ENCODE data around the gene RAB39A.

RAB39A gene

DNA sequence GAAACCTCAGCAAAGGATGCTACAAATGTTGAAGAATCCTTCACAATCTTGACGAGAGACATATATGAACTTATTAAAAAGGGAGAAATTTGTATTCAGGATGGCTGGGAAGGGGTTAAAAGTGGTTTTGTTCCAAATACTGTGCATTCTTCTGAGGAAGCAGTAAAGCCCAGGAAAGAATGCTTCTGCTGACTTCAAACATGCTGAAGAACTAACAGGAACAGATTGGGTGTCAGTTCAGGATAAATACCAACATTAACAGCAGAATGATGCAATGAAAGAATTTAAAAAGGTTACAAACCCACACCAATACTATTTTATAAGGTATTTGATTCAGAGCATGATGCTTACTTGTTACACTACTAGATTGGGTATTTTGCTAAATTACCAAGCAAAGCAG, 33.9 kb downstream of the RAB39A start:
- DNase-seq = no peak

DNA sequence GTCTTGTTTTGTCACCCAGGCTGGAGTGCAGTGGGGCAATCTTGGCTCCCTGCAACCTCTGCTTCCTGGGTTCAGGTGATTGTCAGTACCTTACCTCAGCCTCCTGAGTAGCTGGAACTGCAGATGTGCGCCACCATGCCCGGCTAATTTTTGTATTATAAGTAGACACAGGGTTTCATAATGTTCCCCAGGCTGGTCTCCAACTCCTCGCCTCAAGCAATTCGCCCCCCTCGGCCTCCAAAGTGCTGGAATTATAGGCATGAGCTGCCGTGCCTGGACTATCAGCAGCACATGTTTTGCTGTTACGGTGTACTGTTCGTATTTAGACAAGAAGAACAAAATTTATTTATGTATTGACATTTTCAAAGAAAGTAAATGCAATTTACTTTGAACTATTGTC, 34.8 kb downstream of the RAB39A start:
- no peak for DNase-seq

DNA sequence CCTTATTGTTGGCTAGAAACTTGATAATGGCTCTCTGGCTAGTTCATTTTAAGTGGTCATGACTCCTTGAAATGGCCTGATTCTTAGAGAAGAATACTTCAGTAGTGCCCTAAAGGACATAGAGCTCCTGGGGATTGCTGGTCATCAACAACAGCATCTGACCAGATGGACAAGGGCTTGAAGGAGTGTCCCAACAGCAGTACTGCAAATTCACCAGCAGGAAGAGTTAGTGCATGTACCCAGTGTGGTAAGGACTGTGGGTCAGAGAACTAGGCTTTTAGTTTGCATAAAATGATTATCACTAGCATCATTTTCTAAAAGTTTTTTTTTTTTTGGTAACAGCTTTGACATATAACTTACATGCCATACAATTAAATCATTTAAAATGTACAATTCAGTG, 41.0 kb downstream of the RAB39A start:
- no peak for DNase-seq

DNA sequence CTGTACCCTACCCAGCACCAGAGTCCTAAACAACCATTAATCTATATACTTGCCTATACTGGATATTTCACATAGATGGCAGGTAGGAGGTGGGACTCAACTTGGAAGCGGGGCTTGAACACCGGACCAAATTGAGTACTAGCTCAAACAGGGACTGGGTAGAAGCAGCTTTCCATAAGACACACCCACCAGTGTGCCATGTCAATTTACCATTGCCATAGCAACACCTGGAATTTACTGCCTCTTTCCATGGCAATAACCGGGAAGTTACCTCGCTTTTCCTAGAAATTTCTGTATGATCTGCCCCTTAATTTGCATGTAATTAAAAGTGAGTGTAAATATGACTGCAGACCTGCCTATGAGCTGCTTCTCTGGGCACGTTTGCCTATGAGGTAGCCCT, 41.8 kb downstream of the RAB39A start:
- no peak for DNase-seq

DNA sequence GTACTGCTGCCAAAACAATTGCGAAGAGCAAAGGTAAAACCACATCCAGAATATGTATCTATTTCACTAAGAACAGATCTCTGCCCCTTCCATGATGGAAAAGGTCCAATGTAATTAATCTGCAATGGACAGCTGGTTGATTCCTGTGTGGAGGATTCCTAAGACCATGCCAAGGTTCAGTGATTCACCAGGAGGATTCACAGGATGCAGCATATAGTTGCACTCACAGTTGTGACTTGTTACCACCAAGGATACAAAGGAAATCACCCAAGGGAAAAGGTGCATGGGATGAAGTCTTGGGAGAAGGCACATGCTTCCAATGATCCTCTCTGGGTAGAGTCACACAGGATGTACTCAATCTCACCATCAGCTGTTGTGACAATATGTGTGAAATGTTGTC, 45.4 kb downstream of the RAB39A start:
- no peak for DNase-seq

DNA sequence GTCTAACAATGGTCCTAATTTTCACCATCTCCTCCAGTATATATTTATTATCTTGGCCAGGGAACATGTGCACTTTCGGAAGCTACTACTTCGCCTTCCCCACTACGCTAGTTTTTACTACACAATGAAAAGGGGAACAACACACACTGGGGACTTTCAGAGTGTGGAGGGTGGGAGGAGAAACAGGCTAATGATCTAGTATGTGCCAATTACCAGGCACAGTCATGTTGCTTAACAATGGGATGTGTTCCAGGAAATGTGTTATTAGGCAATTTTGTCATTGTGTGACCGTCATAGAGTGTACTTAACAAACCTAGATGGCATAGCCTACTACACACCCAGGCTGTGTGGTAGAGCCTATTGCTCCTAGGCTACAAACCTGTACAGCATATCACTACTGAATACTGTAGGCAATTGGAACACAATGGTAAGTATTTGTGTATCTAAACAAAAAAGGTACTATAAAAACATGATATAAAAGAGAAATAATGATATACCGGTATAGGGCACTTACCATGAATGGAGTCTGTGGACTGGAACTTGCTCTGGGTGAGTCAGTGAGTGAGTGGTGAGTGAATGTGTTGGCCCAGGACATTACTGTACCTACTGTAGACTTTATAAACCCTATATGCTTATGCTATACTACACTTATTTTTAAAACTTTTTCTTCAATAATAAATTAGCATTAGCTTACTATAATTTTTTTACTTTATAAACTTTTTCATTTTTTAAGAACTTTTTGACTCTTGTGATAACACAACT, 60.3 kb downstream of the RAB39A start:
- no peak for DNase-seq

DNA sequence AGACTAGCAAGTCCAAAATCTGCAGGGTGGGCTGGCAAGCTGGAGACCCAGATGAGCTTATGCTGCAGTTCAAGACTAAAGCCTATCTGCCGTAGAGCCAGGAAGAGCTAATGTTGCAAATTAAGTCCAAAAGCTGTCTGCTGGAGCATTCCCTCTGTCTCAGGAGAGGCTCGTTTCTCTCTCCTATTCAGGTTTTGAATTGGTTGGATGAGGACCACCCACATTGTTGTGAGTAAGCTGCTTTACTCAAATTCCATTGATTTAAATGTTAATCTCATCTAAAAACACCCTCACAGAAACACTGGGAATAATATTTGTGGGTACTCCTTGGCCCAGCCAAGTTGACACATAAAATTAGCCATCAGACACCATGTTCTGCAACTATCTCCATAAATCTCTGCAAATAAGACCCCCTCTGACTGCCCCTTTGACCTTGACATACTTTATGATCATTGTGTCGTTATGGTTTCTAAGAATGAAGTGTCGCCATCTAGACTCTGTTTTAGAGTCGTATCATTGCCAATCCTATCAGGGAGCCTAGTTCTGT, 63.7 kb downstream of the RAB39A start:
- no peak for DNase-seq

DNA sequence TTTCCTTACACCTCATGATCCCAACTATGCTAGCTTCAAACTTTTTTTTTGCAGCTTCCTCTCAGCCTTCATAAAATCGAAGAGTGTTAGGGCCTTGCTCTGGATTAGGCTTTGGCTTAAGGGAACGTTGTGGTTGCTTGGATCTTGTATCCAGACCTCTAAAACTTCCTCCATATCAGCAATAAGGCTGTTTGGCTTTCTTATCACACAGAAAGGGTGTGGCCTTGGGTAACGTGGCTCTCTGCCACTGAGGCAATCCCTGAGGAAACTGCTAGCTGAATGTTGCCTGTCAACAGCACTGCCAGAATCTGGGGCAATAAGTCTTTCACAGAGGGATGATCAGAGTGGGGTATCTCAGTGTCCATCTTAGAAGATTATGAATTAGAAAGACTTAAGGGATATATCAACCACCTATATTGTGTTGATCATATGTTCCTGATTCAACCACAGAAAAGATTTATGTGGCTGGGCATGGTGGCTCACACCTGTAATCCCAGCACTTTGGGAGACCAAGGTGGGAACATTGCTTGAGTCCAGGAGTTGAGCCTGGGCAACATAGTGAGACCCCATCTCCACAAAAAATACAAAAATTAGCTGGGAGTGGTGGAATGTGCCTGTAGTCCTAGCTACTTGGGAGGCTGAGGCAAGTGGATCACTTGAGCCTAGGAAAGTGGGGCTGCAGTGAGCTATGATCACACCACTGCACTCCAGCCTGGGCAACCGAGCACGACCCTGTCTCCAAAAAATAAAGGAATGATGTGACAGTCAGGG, 67.9 kb downstream of the RAB39A start:
- no peak for DNase-seq

DNA sequence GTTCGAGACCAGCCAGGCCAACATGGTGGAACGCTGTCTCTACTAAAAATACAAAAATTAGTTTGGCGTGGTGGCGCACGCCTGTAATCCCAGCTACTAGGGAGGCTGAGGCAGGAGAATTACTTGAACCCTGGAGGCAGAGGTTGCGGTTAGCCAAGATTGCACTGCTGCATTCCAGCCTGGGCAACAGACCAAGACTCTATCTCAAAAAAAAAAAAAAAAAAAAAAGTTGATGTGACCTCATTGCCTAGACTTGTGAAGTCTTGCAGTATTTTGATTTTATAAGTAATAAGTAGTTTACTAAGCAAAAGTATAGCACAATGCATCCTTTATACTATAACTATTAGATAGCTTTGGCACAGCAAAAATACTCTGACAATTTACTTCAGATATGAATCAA, 70.5 kb downstream of the RAB39A start:
- no peak for DNase-seq

DNA sequence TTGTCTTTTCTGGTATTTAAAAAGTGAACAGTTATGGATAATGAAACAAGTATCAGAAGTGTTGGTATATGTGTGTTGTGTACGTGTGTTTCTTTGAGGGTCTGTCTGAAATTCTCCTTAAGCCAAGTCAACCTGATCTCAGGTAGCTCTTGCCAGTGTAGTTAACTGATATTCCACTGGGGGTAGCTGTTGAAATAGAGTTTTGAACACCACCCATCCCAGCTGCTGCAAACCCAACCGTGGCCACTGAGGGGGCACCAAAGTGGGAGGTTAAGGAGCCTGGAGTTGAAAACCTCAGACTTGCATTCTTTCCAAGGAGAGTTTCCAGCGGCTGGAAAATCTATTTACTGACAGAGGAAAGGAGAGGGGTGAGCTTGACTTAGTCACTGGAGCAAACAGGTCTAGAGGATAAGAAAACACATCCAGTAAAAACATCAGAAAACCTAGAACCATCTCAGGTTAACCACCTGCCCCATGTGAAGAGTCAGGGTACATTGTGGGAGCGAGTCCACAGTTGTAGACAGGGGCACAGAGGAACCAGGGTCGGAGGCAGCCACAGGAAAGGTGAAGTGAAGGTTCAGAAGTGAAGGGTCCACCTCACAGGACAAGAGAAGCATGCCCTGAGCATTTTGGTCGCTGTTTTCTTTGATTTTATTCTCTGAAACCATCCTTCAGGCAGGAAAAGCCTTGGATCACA, 71.7 kb downstream of the RAB39A start:
- peak in 1 of 5 donors; percentile 20 for DNase-seq

DNA sequence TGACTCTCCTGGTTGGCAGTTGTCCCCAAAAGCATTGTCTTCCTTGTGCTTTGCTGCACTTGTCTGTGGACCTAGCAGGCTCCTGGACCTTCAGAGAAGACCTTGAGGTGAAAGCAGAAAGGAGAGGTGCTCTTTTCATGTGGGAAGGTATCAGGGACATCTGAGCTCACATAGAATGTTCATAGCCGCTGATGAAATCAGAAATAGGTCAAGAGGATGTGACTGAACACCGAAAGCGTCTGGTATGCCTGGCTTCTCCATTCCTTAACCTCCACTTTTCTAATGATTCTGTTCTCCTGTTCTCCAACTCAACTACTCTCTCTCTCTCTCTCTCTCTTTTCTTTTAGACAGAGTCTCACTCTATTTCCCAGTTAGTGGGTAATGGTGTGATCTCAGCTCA, 74.2 kb downstream of the RAB39A start:
- DNase-seq = no peak

DNA sequence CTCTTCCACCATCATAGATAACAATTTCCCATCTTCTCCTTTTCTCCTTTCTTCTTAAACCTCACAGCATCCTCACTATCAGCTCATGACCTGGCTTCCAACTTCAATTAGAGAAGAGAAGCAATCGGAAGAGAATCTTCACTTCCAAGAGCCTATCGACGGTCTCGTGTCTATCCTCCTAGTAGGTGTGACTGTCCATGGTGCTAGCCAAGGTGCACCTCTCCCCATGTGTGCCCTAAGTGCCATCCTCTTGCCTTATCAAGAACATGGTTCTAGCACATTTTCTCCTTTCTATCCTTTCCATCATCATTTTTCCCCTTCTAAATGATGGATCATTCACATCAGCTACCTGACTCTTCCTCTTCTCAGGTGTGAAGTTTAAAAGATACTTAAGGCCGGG, 75.4 kb downstream of the RAB39A start:
- DNase-seq = no peak

DNA sequence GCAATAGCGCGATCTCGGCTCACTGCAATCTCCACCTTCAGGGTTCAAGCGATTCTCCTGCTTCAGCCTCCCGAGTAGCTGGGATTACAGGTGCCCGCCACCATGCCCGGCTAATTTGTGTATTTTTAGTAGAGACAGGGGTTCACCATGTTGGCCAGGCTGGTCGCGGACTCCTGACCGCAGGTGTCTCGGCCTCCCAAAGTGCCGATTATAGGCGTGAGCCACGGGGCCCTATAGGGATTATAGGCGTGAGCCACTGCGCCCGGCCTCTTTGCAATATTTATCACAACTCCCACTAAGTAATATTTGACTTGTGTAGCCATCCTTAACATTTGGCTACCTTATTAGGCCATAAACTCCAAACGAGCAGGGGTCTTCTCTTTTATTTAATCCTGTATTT, 79.6 kb downstream of the RAB39A start:
- no peak for DNase-seq

DNA sequence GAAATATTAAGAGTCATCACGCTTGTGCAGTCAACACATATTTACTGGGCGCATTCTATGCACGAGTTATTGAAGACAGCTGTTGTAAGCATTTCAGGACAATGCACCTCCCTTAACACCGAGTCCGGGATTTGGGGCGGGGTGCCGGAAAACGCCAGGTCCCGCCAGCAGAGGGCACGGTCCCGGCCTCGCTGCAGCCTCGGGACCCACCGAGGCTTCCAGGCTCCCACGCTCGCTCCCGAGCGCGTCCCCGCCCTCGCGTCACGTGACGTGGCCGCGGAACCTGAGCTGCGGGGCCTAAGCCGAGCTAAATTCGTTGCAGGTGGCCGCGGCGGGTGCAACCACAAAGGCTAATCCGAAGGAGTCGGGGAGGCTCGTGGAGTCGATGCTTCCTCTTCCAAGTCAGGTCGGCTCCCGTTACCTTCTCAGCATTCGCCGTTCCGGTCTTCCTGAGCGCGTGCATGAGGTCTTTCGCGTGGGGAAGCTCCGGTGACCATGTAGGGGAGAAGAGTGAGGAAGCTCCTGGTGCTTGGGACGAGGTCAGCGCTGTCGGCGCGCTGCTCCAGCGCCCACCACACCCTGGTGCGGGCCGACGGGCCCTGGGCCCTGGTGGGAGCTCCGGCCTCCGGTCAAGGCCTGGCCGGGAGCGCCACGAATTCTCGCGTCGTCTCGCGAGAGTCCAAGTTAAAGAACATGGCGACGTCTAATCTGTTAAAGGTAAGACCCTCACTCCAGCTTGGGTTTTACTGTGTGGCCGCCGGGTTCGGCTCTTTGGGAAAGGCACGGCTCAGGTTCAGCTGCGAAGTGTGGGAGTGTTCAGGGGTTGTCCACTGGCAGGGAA, 80.6 kb downstream of the RAB39A start, which contains the start of gene CUL5:
Gene CUL5, plus strand, starts transcription at position 243 of the 841 bp plus-strand sequence. Its CDS starts 451 bp downstream, at position 694.
- peak; percentile 77 to 92 (median 85) for DNase-seq

DNA sequence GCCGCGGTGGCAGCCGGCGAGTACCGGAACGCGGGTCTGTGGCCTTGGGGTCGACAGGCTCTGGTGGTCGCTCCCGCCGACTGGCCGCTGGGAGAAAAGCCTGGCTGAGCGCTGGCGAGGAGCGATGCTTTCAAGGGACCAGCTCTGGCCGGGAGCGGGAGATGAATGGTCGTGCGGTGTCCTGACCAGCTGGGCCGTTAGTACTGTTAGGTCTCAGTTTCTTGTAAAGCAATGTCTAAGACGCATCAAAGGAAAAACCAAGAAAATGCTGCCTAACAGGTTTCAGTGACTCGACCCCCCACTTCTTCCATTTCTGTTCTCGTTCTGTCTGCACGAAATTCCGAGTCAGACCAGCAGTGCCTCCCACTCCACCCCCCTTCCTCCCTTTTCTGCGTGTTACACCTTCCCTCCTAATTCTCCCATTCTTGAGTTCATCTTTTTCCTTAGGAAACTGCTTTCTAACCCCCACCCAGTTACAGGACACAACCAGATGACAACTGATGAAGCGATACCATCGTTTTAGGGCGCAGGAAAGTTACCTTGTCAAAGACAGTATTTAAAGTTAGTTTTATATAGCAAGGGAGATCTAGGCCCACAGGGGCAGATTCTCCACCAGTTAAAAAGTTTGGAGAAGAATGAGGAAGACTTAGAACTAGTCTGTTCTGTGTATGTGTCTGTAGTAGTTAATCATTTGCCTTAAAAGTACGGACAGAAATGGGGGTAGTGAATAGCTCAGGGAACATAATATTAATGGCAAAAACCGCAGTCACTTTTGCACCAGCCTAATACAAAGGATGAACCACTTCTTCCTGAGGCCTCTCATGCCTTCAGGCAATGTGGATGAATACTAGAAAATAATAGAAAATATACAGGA, 81.5 kb downstream of the RAB39A start:
- no peak for DNase-seq

DNA sequence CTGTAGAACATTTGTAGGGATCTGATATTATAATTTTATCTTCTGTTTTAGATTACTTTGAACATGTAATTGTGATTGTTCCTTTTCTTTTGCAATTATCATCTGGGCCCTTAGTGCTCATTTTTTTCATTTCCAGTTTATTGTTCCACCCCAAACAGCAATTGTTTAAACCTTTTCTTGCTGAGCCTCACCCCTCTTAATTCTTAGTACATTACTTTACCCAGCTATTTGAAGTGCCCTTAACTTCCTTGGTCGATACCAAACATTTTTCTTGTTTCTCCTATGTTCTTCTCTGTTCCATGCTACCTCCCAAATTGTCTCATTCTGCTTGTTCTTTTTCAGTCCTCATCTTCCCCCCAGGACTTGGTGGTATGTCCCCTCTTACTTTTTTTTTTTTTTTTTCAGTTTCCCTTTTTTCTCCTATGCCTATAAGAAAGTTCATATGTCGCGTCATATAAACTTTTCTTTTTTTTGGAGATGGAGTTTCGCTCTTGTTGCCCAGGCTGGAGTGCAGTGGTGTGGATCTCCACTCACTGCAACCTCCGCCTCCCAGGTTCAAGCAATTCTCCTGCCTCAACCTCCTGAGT, 84.0 kb downstream of the RAB39A start:
- DNase-seq = no peak

Data from T-helper 1 cell (primary cell).